GM23338 (cell line): ENCODE data around the gene GNPDA1. TPM values are rescaled to one million over a fixed set of nuclear protein-coding genes. Genes with fewer than 3 reads are reported as not detected.

ENCODE experiments used
- ATAC-seq: fragments of 200-7000 bp; cut with Tn5 transposase; 3 replicates; pipeline ENCODE4 v1.9.1; 2020
- DNase-seq: peaks from one replicate; pipeline ENCODE4 v3.0.0-alpha.2; 2015; ENCODE audit warnings: low spot score
- H2AFZ ChIP-seq: fragments of 200-600 bp; sonication (generic); 2 replicates; pipeline ENCODE4 v1.8.0; 2016; ENCODE audit warnings: antibody characterized with exemption, mild to moderate bottlenecking, moderate library complexity
- H3F3A ChIP-seq: fragments of 200-600 bp; sonication (generic); replicated peaks from 2 replicates; pipeline ENCODE4 v1.8.0; 2017; ENCODE audit warnings: antibody characterized with exemption, mixed run types, low read depth
- H3K27ac ChIP-seq: fragments of 200-600 bp; sonication (generic); 2 replicates; pipeline ENCODE4 v1.6.1; 2016; ENCODE audit warnings: low read depth
- H3K27me3 ChIP-seq: fragments of 200-600 bp; sonication (generic); 2 replicates; pipeline ENCODE4 v1.8.0; 2016; ENCODE audit warnings: mild to moderate bottlenecking, mixed run types, moderate library complexity; ENCODE audit not compliant: insufficient read depth
- H3K36me3 ChIP-seq: fragments of 200-600 bp; sonication (generic); 2 replicates; pipeline ENCODE4 v1.8.0; 2016; ENCODE audit warnings: mild to moderate bottlenecking; ENCODE audit not compliant: insufficient read depth
- H3K4me1 ChIP-seq: fragments of 200-600 bp; sonication (generic); 2 replicates; pipeline ENCODE4 v1.8.0; 2016; ENCODE audit warnings: mild to moderate bottlenecking, moderate library complexity; ENCODE audit not compliant: insufficient read depth
- H3K4me2 ChIP-seq: fragments of 200-600 bp; sonication (generic); 2 replicates; pipeline ENCODE4 v1.7.1; 2017; ENCODE audit warnings: mixed run types
- H3K4me3 ChIP-seq: fragments of 200-600 bp; sonication (generic); 2 replicates; pipeline ENCODE4 v1.6.1; 2016; ENCODE audit warnings: mixed run types
- H3K79me2 ChIP-seq: fragments of 200-600 bp; sonication (generic); replicated peaks from 2 replicates; pipeline ENCODE4 v1.8.0; 2017; ENCODE audit warnings: mild to moderate bottlenecking; ENCODE audit not compliant: insufficient read depth
- H3K9me2 ChIP-seq: fragments of 200-600 bp; sonication (generic); 2 replicates; pipeline ENCODE4 v1.8.0; 2017; ENCODE audit not compliant: insufficient read depth
- H4K20me1 ChIP-seq: fragments of 200-600 bp; sonication (generic); replicated peaks from 2 replicates; pipeline ENCODE4 v1.8.0; 2017; ENCODE audit warnings: mild to moderate bottlenecking; ENCODE audit not compliant: insufficient read depth
- H3K27ac Mint-ChIP-seq: 2 replicates; pipeline ENCODE4 v1.8.0; 2020; ENCODE audit warnings: inconsistent platforms, mild to moderate bottlenecking, moderate library complexity, mixed read lengths
- H3K27me3 Mint-ChIP-seq: 3 replicates; pipeline ENCODE4 v1.8.0; 2022; ENCODE audit warnings: low read depth, mild to moderate bottlenecking, moderate library complexity, mixed read lengths, inconsistent platforms; ENCODE audit not compliant: insufficient read depth, poor library complexity
- H3K36me3 Mint-ChIP-seq: 3 replicates; pipeline ENCODE4 v1.8.0; 2021; ENCODE audit warnings: low read depth, mild to moderate bottlenecking, inconsistent platforms, moderate library complexity, mixed read lengths
- H3K4me1 Mint-ChIP-seq: 3 replicates; pipeline ENCODE4 v1.8.0; 2020; ENCODE audit warnings: mild to moderate bottlenecking, inconsistent platforms, mixed read lengths
- H3K4me3 Mint-ChIP-seq: 3 replicates; pipeline ENCODE4 v1.8.0; 2021; ENCODE audit warnings: moderate library complexity, mild to moderate bottlenecking, inconsistent platforms, mixed read lengths
- H3K9me3 Mint-ChIP-seq: 3 replicates; pipeline ENCODE4 v1.8.0; 2020; ENCODE audit warnings: moderate library complexity, mild to moderate bottlenecking, inconsistent platforms, mixed read lengths
- CREB1 ChIP-seq: fragments of 250-450 bp; sonication (Bioruptor Pico); IDR thresholded peaks from 2 replicates; pipeline ENCODE4 v1.5.0; 2020; ENCODE audit warnings: low read depth, mild to moderate bottlenecking, moderate library complexity
- EZH2phosphoT487 ChIP-seq: fragments of 200-600 bp; sonication (generic); IDR thresholded peaks from one replicate; pipeline ENCODE4 v1.8.1; 2018; ENCODE audit warnings: antibody characterized with exemption; ENCODE audit not compliant: unreplicated experiment
- JUNB ChIP-seq: IDR thresholded peaks from one replicate; pipeline ENCODE4 v1.6.1; 2016; ENCODE audit warnings: antibody characterized with exemption; ENCODE audit not compliant: unreplicated experiment
- POLR2AphosphoS5 ChIP-seq: IDR thresholded peaks from 2 replicates; pipeline ENCODE4 v1.6.1; 2016; ENCODE audit warnings: antibody characterized with exemption, low read depth
- STAT1 ChIP-seq: IDR thresholded peaks from one replicate; pipeline ENCODE4 v1.6.1; 2016; ENCODE audit warnings: antibody characterized with exemption; ENCODE audit not compliant: unreplicated experiment
- ZNF114 ChIP-seq: fragments of 250-450 bp; sonication (Bioruptor Pico); IDR thresholded peaks from 2 replicates; pipeline ENCODE4 v1.5.0; 2020; ENCODE audit warnings: mild to moderate bottlenecking, moderate library complexity
- ZNF331 ChIP-seq: fragments of 250-450 bp; sonication (Bioruptor Pico); IDR thresholded peaks from 2 replicates; pipeline ENCODE4 v1.5.0; 2020; ENCODE audit warnings: low read depth, mild to moderate bottlenecking, moderate library complexity
- polyA plus RNA-seq: library from polyadenylated mRNA; unstranded; fragments of >200 nt; fragmentation: Nextera tagmentation; extraction: Ambion mirVana; gene quantifications from 2 replicates; pipeline ENCODE4 v1.2.1, GENCODE V29; 2016
- total RNA-seq: library from RNA; depleted of rRNA; stranded (reverse); fragments of >200 nt; shearing (Covaris generic); gene quantifications from 2 replicates; pipeline ENCODE4 v1.2.3, GENCODE V29; 2014
- TF ChIP-seq, protein P1 (sequence below), 2 experiments: fragments of 200-600 bp in 1 of 2; sonication (generic) in 1 of 2; conservative IDR thresholded peaks; 2 replicates each; pipeline versions ENCODE4 v1.5.1 to v1.6.1; 2016 to 2017; ENCODE audit warnings: antibody characterized with exemption in 2 of 2, low read depth in 2 of 2, mild to moderate bottlenecking in 2 of 2, moderate library complexity in 1 of 2
- TF ChIP-seq, protein P2 (sequence below): IDR thresholded peaks from one replicate; pipeline ENCODE4 v1.6.1; 2018; ENCODE audit warnings: antibody characterized with exemption; ENCODE audit not compliant: unreplicated experiment
- TF ChIP-seq, protein P3 (sequence below): fragments of 250-450 bp; sonication (Bioruptor Pico); IDR thresholded peaks from 2 replicates; pipeline ENCODE4 v1.5.0; 2020; ENCODE audit warnings: mild to moderate bottlenecking, moderate library complexity
- TF ChIP-seq, protein P4 (sequence below): IDR thresholded peaks from 2 replicates; pipeline ENCODE4 v1.6.1; 2016; ENCODE audit warnings: antibody characterized with exemption

Gene GNPDA1
- total and polyA plus RNA-seq, 2 experiments from 2014 or later, result 47.6 to 117 TPM

DNA sequence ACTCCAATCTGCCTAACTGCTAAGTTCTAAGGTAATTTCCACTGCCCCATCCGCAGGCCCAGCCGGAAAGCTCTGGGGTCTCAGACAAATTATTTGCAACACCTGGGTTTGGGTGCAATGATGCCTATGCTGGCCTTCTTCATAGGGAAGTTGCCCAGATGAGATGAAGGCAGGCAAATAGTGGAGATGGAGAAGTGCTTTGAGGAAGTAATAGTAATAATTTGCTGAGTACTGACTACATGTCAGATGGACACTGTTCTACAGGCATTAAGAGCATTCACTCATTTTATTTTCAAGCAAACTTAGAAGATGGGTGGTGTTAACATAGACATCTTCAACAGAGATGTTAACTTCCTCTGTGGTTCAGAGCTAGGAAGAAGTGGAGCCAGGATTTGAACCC is 58.6 kb downstream of the GNPDA1 start:
- no peaks in the 10 kb centered on the region for H3K27me3 ChIP-seq
- no peak overlapping the region for H2AFZ ChIP-seq
- DNase-seq (no peak), ATAC-seq (no peak)
- H3F3A ChIP-seq, result no peaks in the 10 kb centered on the region
- H3K9me3 Mint-ChIP-seq, result no peaks in the 10 kb centered on the region
- no peaks in the 10 kb centered on the region for H3K36me3 Mint-ChIP-seq
- H3K4me2 ChIP-seq, result no peak overlapping the region
- no peaks in the 10 kb centered on the region for H3K79me2 ChIP-seq
- no peaks in the 10 kb centered on the region for H3K36me3 ChIP-seq
- peaks cover 11% of the 10 kb centered on the region for H3K4me1 ChIP-seq
- TF ChIP-seq JUNB, result no peak
- no peak for TF ChIP-seq ZNF114 (CRISPR knock-in tag)
- TF ChIP-seq, protein P1, sequence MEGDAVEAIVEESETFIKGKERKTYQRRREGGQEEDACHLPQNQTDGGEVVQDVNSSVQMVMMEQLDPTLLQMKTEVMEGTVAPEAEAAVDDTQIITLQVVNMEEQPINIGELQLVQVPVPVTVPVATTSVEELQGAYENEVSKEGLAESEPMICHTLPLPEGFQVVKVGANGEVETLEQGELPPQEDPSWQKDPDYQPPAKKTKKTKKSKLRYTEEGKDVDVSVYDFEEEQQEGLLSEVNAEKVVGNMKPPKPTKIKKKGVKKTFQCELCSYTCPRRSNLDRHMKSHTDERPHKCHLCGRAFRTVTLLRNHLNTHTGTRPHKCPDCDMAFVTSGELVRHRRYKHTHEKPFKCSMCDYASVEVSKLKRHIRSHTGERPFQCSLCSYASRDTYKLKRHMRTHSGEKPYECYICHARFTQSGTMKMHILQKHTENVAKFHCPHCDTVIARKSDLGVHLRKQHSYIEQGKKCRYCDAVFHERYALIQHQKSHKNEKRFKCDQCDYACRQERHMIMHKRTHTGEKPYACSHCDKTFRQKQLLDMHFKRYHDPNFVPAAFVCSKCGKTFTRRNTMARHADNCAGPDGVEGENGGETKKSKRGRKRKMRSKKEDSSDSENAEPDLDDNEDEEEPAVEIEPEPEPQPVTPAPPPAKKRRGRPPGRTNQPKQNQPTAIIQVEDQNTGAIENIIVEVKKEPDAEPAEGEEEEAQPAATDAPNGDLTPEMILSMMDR (conservative IDR thresholded peaks at IDR 0.05; ENCODE audit: low read depth in 2 of 2), result no peak
- TF ChIP-seq POLR2AphosphoS5, result no peak
- TF ChIP-seq, protein P2, sequence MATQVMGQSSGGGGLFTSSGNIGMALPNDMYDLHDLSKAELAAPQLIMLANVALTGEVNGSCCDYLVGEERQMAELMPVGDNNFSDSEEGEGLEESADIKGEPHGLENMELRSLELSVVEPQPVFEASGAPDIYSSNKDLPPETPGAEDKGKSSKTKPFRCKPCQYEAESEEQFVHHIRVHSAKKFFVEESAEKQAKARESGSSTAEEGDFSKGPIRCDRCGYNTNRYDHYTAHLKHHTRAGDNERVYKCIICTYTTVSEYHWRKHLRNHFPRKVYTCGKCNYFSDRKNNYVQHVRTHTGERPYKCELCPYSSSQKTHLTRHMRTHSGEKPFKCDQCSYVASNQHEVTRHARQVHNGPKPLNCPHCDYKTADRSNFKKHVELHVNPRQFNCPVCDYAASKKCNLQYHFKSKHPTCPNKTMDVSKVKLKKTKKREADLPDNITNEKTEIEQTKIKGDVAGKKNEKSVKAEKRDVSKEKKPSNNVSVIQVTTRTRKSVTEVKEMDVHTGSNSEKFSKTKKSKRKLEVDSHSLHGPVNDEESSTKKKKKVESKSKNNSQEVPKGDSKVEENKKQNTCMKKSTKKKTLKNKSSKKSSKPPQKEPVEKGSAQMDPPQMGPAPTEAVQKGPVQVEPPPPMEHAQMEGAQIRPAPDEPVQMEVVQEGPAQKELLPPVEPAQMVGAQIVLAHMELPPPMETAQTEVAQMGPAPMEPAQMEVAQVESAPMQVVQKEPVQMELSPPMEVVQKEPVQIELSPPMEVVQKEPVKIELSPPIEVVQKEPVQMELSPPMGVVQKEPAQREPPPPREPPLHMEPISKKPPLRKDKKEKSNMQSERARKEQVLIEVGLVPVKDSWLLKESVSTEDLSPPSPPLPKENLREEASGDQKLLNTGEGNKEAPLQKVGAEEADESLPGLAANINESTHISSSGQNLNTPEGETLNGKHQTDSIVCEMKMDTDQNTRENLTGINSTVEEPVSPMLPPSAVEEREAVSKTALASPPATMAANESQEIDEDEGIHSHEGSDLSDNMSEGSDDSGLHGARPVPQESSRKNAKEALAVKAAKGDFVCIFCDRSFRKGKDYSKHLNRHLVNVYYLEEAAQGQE, result no peak
- no peak for TF ChIP-seq EZH2phosphoT487
- no peak for TF ChIP-seq ZNF331 (CRISPR knock-in tag)
- TF ChIP-seq, protein P3, sequence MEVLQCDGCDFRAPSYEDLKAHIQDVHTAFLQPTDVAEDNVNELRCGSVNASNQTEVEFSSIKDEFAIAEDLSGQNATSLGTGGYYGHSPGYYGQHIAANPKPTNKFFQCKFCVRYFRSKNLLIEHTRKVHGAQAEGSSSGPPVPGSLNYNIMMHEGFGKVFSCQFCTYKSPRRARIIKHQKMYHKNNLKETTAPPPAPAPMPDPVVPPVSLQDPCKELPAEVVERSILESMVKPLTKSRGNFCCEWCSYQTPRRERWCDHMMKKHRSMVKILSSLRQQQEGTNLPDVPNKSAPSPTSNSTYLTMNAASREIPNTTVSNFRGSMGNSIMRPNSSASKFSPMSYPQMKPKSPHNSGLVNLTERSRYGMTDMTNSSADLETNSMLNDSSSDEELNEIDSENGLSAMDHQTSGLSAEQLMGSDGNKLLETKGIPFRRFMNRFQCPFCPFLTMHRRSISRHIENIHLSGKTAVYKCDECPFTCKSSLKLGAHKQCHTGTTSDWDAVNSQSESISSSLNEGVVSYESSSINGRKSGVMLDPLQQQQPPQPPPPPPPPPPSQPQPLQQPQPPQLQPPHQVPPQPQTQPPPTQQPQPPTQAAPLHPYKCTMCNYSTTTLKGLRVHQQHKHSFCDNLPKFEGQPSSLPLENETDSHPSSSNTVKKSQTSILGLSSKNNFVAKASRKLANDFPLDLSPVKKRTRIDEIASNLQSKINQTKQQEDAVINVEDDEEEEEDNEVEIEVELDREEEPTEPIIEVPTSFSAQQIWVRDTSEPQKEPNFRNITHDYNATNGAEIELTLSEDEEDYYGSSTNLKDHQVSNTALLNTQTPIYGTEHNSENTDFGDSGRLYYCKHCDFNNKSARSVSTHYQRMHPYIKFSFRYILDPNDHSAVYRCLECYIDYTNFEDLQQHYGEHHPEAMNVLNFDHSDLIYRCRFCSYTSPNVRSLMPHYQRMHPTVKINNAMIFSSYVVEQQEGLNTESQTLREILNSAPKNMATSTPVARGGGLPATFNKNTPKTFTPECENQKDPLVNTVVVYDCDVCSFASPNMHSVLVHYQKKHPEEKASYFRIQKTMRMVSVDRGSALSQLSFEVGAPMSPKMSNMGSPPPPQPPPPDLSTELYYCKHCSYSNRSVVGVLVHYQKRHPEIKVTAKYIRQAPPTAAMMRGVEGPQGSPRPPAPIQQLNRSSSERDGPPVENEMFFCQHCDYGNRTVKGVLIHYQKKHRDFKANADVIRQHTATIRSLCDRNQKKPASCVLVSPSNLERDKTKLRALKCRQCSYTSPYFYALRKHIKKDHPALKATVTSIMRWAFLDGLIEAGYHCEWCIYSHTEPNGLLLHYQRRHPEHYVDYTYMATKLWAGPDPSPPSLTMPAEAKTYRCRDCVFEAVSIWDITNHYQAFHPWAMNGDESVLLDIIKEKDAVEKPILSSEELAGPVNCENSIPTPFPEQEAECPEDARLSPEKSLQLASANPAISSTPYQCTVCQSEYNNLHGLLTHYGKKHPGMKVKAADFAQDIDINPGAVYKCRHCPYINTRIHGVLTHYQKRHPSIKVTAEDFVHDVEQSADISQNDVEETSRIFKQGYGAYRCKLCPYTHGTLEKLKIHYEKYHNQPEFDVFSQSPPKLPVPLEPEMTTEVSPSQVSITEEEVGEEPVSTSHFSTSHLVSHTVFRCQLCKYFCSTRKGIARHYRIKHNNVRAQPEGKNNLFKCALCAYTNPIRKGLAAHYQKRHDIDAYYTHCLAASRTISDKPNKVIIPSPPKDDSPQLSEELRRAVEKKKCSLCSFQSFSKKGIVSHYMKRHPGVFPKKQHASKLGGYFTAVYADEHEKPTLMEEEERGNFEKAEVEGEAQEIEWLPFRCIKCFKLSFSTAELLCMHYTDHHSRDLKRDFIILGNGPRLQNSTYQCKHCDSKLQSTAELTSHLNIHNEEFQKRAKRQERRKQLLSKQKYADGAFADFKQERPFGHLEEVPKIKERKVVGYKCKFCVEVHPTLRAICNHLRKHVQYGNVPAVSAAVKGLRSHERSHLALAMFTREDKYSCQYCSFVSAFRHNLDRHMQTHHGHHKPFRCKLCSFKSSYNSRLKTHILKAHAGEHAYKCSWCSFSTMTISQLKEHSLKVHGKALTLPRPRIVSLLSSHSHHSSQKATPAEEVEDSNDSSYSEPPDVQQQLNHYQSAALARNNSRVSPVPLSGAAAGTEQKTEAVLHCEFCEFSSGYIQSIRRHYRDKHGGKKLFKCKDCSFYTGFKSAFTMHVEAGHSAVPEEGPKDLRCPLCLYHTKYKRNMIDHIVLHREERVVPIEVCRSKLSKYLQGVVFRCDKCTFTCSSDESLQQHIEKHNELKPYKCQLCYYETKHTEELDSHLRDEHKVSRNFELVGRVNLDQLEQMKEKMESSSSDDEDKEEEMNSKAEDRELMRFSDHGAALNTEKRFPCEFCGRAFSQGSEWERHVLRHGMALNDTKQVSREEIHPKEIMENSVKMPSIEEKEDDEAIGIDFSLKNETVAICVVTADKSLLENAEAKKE (CRISPR knock-in tag), result no peak
- TF ChIP-seq CREB1 (CRISPR knock-in tag), result no peak
- no peak for TF ChIP-seq STAT1
- TF ChIP-seq, protein P4, sequence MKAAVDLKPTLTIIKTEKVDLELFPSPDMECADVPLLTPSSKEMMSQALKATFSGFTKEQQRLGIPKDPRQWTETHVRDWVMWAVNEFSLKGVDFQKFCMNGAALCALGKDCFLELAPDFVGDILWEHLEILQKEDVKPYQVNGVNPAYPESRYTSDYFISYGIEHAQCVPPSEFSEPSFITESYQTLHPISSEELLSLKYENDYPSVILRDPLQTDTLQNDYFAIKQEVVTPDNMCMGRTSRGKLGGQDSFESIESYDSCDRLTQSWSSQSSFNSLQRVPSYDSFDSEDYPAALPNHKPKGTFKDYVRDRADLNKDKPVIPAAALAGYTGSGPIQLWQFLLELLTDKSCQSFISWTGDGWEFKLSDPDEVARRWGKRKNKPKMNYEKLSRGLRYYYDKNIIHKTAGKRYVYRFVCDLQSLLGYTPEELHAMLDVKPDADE, result no peak
- H3K9me2 ChIP-seq, result no peaks in the 10 kb centered on the region
- H3K4me3 Mint-ChIP-seq, result no peak overlapping the region
- H4K20me1 ChIP-seq, result no peaks in the 10 kb centered on the region
- peaks cover 3% of the 10 kb centered on the region for H3K27me3 Mint-ChIP-seq
- H3K27ac Mint-ChIP-seq, result no peak overlapping the region
- no peak overlapping the region for H3K27ac ChIP-seq
- H3K4me3 ChIP-seq, result no peak overlapping the region
- peaks cover 30% of the 10 kb centered on the region for H3K4me1 Mint-ChIP-seq
